Activated T-helper 9 cell treated with anti-CD3 and anti-CD28 coated beads, Interleukin-2, amount 50 U/mL, for 16 hours (primary cell): Measurements from ENCODE around the gene EPGN.

Experiments used
- DNase-seq: peaks from one replicate; pipeline ENCODE4 v3.0.0-alpha.2; 2020; ENCODE audit warnings: low read depth

Gene EPGN

GRCh38 chr4:74311696-74312313 is 3.5 kb downstream of the EPGN start:
- DNase-seq = no peak

GRCh38 chr4:74314329-74314728 is 6.1 kb downstream of the EPGN start:
- DNase-seq = no peak

GRCh38 chr4:74314944-74315343 is 6.7 kb downstream of the EPGN start:
- DNase-seq = no peak

GRCh38 chr4:74315376-74315775 is 7.1 kb downstream of the EPGN start:
- no peak for DNase-seq

- no peak for DNase-seq
These were observed 8.1 kb downstream of the EPGN start for GRCh38 chr4:74316397-74316796.

- no peak for DNase-seq
These were observed 9.5 kb downstream of the EPGN start for GRCh38 chr4:74317616-74318246.

- DNase-seq = no peak
These were observed 10.0 kb downstream of the EPGN start for GRCh38 chr4:74318276-74318675.

GRCh38 chr4:74319470-74319869 is 11.2 kb downstream of the EPGN start:
- DNase-seq = no peak

GRCh38 chr4:74320559-74321118 is 12.4 kb downstream of the EPGN start:
- no peak for DNase-seq

GRCh38 chr4:74322301-74322700 is 14.0 kb downstream of the EPGN start:
- no peak for DNase-seq

GRCh38 chr4:74323663-74324062 is 15.4 kb downstream of the EPGN start:
- DNase-seq = no peak

GRCh38 chr4:74324262-74324661 is 16.0 kb downstream of the EPGN start:
- no peak for DNase-seq

- no peak for DNase-seq
These were observed 17.6 kb downstream of the EPGN start for GRCh38 chr4:74325886-74326285.

GRCh38 chr4:74327762-74328161 is 19.5 kb downstream of the EPGN start:
- no peak for DNase-seq

- DNase-seq = no peak
These were observed 20.2 kb downstream of the EPGN start for GRCh38 chr4:74328501-74328900.

- no peak for DNase-seq
These were observed 21.0 kb downstream of the EPGN start for GRCh38 chr4:74329307-74329706.

- DNase-seq = no peak
These were observed 22.1 kb downstream of the EPGN start for GRCh38 chr4:74330295-74330750.

- DNase-seq = no peak
These were observed 23.0 kb downstream of the EPGN start for GRCh38 chr4:74331252-74331651.

- DNase-seq = no peak
These were observed 23.7 kb downstream of the EPGN start for GRCh38 chr4:74331944-74332343.

GRCh38 chr4:74334636-74335035 is 26.4 kb downstream of the EPGN start:
- DNase-seq = no peak

- no peak for DNase-seq
These were observed 27.2 kb downstream of the EPGN start for GRCh38 chr4:74335341-74336021.

- DNase-seq = no peak
These were observed 30.6 kb downstream of the EPGN start for GRCh38 chr4:74338792-74339333.

- DNase-seq = no peak
These were observed 31.2 kb downstream of the EPGN start for GRCh38 chr4:74339501-74339900.
